SU-DHL-6 (cell line): ENCODE measurements around the gene ESRRA.

Experiments used
- H2AFZ ChIP-seq: fragments of 200-600 bp; sonication (generic); 2 replicates; pipeline ENCODE4 v1.6.1; 2014; ENCODE audit warnings: low read depth, mild to moderate bottlenecking, moderate library complexity, mixed read lengths, antibody characterized with exemption, low read length; ENCODE audit not compliant: severe bottlenecking
- H3F3A ChIP-seq: fragments of 200-600 bp; shearing (Covaris generic); 2 replicates; pipeline ENCODE4 v1.6.0; 2016; ENCODE audit warnings: antibody characterized with exemption, mild to moderate bottlenecking; ENCODE audit not compliant: insufficient read depth
- H3K27ac ChIP-seq: fragments of 200-600 bp; sonication (generic); 2 replicates; pipeline ENCODE4 v1.5.1; 2016; ENCODE audit warnings: low read depth, mild to moderate bottlenecking, low read length, moderate library complexity, mixed read lengths
- H3K27me3 ChIP-seq: fragments of 200-600 bp; sonication (generic), shearing (Covaris generic); 2 replicates; pipeline ENCODE4 v1.6.0; 2014; ENCODE audit warnings: mild to moderate bottlenecking, low read length
- H3K36me3 ChIP-seq: fragments of 200-600 bp; sonication (generic); 2 replicates; pipeline ENCODE4 v1.6.1; 2014; ENCODE audit warnings: mild to moderate bottlenecking, low read length, mixed read lengths
- H3K4me2 ChIP-seq: fragments of 300-600, 200-600 bp; shearing (Covaris generic), sonication (generic); 2 replicates; pipeline ENCODE4 v1.6.0; 2014; ENCODE audit warnings: low read length, low read depth, mild to moderate bottlenecking; ENCODE audit not compliant: poor library complexity, severe bottlenecking
- H3K4me3 ChIP-seq: fragments of 200-600 bp; sonication (generic); 2 replicates; pipeline ENCODE4 v1.5.1; 2014; ENCODE audit warnings: antibody characterized with exemption, low read length, mild to moderate bottlenecking, mixed read lengths; ENCODE audit not compliant: insufficient read depth, poor library complexity, severe bottlenecking
- H3K79me2 ChIP-seq: fragments of 200-600 bp; sonication (generic); 2 replicates; pipeline ENCODE4 v1.6.1; 2014; ENCODE audit warnings: mild to moderate bottlenecking, low read length, moderate library complexity; ENCODE audit not compliant: insufficient read depth
- H3K9ac ChIP-seq: fragments of 200-600 bp; sonication (generic); 2 replicates; pipeline ENCODE4 v1.7.0; 2014; ENCODE audit warnings: mild to moderate bottlenecking, low read length
- H3K9me2 ChIP-seq: fragments of 200-600 bp; sonication (generic); replicated peaks from 2 replicates; pipeline ENCODE4 v1.6.1; 2014; ENCODE audit warnings: low read length; ENCODE audit not compliant: insufficient read depth
- H3K9me3 ChIP-seq: fragments of 200-600 bp; sonication (generic); 2 replicates; pipeline ENCODE4 v1.6.1; 2014; ENCODE audit warnings: low read length, mixed read lengths; ENCODE audit not compliant: insufficient read depth
- H4K20me1 ChIP-seq: fragments of 200-600 bp; sonication (generic); 2 replicates; pipeline ENCODE4 v1.6.1; 2014; ENCODE audit warnings: low read depth, mild to moderate bottlenecking, antibody characterized with exemption, low read length, moderate library complexity, mixed read lengths
- EZH2phosphoT487 ChIP-seq: fragments of 200-600 bp; sonication (generic), shearing (Covaris generic); conservative IDR thresholded peaks from 2 replicates; pipeline ENCODE4 v1.6.1; 2018; ENCODE audit warnings: mild to moderate bottlenecking, antibody characterized with exemption, low read length, moderate library complexity, mixed read lengths
- TF ChIP-seq, protein P1 (sequence below): fragments of 200-600 bp; sonication (generic); IDR thresholded peaks from one replicate; pipeline ENCODE4 v1.5.1; 2017; ENCODE audit warnings: antibody characterized with exemption, mild to moderate bottlenecking, low read length, moderate library complexity; ENCODE audit not compliant: insufficient read depth, poor library complexity, severe bottlenecking

Gene ESRRA

DNA sequence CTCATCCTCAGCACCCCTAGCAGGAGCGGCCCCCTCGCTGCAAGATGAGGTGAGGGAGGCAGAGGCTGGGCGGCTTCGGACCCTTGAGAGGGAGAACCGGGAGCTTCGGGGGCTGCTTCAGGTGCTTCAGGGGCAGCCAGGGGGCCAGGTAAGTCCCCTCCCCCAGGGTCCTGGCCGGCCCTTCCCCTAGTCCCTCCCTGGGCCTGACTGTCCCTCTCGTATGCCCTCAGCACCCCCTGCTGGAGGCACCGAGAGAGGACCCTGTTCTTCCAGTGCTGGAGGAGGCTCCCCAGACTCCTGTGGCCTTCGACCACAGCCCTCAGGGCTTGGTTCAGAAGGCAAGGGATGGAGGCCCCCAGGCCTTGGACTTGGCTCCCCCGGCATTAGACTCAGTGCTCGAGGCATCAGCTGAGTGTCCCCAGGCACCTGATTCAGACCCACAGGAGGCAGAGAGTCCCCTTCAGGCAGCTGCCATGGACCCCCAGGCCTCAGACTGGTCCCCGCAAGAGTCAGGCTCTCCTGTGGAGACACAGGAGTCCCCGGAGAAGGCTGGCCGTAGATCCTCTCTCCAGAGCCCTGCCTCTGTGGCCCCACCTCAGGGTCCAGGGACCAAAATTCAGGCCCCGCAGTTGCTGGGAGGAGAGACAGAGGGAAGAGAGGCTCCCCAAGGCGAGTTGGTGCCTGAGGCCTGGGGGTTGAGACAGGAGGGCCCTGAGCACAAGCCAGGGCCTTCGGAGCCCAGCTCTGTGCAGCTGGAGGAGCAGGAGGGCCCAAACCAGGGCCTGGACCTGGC, 38.6 kb downstream of the ESRRA start:
- no peak overlapping the region for H3K4me2 ChIP-seq
- no peaks in the 10 kb centered on the region for H3K27me3 ChIP-seq
- no peaks in the 10 kb centered on the region for H4K20me1 ChIP-seq
- TF ChIP-seq, protein P1, sequence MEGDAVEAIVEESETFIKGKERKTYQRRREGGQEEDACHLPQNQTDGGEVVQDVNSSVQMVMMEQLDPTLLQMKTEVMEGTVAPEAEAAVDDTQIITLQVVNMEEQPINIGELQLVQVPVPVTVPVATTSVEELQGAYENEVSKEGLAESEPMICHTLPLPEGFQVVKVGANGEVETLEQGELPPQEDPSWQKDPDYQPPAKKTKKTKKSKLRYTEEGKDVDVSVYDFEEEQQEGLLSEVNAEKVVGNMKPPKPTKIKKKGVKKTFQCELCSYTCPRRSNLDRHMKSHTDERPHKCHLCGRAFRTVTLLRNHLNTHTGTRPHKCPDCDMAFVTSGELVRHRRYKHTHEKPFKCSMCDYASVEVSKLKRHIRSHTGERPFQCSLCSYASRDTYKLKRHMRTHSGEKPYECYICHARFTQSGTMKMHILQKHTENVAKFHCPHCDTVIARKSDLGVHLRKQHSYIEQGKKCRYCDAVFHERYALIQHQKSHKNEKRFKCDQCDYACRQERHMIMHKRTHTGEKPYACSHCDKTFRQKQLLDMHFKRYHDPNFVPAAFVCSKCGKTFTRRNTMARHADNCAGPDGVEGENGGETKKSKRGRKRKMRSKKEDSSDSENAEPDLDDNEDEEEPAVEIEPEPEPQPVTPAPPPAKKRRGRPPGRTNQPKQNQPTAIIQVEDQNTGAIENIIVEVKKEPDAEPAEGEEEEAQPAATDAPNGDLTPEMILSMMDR = no peak
- no peak for TF ChIP-seq EZH2phosphoT487
- H3K9ac ChIP-seq = no peak overlapping the region
- H3K4me3 ChIP-seq = no peak overlapping the region
- no peaks in the 10 kb centered on the region for H3K36me3 ChIP-seq
- H3K9me3 ChIP-seq = no peaks in the 10 kb centered on the region
- peaks cover 8% of the 10 kb centered on the region for H3F3A ChIP-seq
- no peak overlapping the region for H2AFZ ChIP-seq
- no peak overlapping the region for H3K27ac ChIP-seq
- H3K79me2 ChIP-seq = peaks cover 5% of the 10 kb centered on the region; the same call in 1 of the 2 replicates
- no peaks in the 10 kb centered on the region for H3K9me2 ChIP-seq

DNA sequence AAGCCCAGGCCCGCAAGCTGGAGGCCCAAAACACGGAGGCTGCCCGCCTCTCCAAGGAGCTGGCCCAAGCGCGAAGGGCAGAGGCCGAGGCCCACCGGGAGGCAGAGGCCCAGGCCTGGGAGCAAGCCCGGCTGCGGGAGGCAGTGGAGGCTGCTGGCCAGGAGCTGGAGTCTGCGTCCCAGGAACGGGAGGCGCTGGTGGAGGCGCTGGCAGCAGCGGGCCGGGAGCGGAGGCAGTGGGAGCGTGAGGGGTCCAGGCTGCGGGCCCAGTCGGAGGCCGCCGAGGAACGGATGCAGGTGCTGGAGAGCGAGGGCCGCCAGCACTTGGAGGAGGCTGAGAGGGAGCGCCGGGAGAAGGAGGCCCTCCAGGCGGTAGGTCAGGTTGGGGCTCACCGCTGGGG, 39.5 kb downstream of the ESRRA start:
- Histone ChIP-seq H3K36me3 (no peaks in the 10 kb centered on the region), H3F3A (peaks cover 1% of the 10 kb centered on the region; the same call in 1 of the 2 replicates), H3K27me3 (no peaks in the 10 kb centered on the region), H3K27ac (no peak overlapping the region), H2AFZ (no peak overlapping the region), H3K9ac (no peak overlapping the region), H3K9me2 (no peaks in the 10 kb centered on the region), H3K4me2 (no peak overlapping the region), H4K20me1 (no peaks in the 10 kb centered on the region), H3K9me3 (no peaks in the 10 kb centered on the region), H3K79me2 (0 out of 2 replicates have a peak, but pooled peaks cover under 1% of the 10 kb centered on the region), H3K4me3 (no peak overlapping the region)
- TF ChIP-seq EZH2phosphoT487 = no peak
- TF ChIP-seq, protein P1 = no peak

DNA sequence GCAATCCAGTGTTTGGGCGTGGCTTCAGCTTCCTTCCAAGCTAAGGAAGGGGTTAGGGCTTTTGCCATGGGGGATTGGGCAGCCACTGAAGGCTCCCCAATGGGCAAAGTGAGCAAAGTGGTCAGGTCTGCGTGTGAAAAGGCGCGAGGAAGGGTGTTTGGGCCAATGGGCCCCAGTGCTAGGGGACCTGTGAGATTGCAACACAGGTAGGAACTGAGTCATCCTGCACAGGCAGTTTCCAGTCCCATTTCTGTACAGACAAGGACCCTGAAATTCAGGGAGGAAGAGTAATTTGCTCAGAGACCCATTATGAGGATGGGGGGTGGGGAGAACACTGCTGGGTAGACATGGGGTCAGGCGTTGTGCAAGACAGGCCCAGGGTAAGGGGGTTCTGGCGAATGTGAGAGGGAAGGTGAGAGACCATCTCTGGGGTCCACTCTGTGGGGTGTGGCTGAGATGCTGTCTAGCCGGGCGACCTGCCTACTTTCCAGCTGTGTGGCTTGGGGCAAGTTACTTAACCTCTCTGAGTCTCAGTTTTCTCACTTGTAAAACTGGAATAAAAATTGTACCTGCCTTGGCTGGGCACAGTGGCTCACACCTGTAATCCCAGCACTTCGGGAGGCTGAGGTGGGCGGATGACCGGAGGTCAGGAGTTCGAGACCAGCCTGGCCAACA, 42.0 kb downstream of the ESRRA start:
- Histone ChIP-seq H3K9ac (no peak overlapping the region), H3F3A (no peaks in the 10 kb centered on the region), H3K27ac (no peak overlapping the region), H3K36me3 (no peaks in the 10 kb centered on the region), H3K27me3 (no peaks in the 10 kb centered on the region), H2AFZ (no peak overlapping the region), H4K20me1 (no peaks in the 10 kb centered on the region), H3K9me3 (no peaks in the 10 kb centered on the region), H3K9me2 (no peaks in the 10 kb centered on the region), H3K79me2 (no peaks in the 10 kb centered on the region), H3K4me2 (no peak overlapping the region), H3K4me3 (no peak overlapping the region)
- no peak for TF ChIP-seq EZH2phosphoT487
- TF ChIP-seq, protein P1 = no peak
